Naive B cell (primary cell): Measurements from ENCODE around the gene AP4E1. TPM values are rescaled to one million over a fixed set of nuclear protein-coding genes. Genes with fewer than 3 reads are reported as not detected.
A peak's percentile ranks its signal among the peaks of the same experiment; 100 is the strongest.
"Not testable (repeated sequence)": the region's sequence is repeated elsewhere in the genome, so short reads cannot be mapped to it uniquely, and the experiment has no call there.

Experiments used
- ATAC-seq, 2 donors: fragments of 150-1000 bp; cut with Tn5 transposase; 2 replicates each; pipeline ENCODE4 v1.10.0; 2021; ENCODE audit warnings: low read depth in 2 of 2, mild to moderate bottlenecking in 2 of 2, moderate library complexity in 2 of 2
- DNase-seq: peaks from one replicate; pipeline ENCODE4 v3.0.0; 2022
- H3K27ac Mint-ChIP-seq, 6 donors: one replicate each; pipeline ENCODE4 v1.8.0; 2020 to 2022; ENCODE audit warnings: mild to moderate bottlenecking in 6 of 6, mixed read lengths in 6 of 6, moderate library complexity in 5 of 6, inconsistent platforms in 2 of 6
- H3K27me3 Mint-ChIP-seq, 3 donors: one replicate each; pipeline ENCODE4 v1.8.0; 2021 to 2022; ENCODE audit warnings: mixed read lengths in 3 of 3, mild to moderate bottlenecking in 1 of 3
- H3K36me3 Mint-ChIP-seq, 2 donors: one replicate each; pipeline ENCODE4 v1.8.0; 2020 to 2022; ENCODE audit warnings: mixed read lengths in 2 of 2, inconsistent platforms in 1 of 2, mild to moderate bottlenecking in 1 of 2
- H3K4me1 Mint-ChIP-seq, 3 donors: one replicate each; pipeline ENCODE4 v1.8.0; 2020 to 2022; ENCODE audit warnings: mixed read lengths in 3 of 3, inconsistent platforms in 1 of 3, mild to moderate bottlenecking in 1 of 3, moderate library complexity in 1 of 3
- H3K4me3 Mint-ChIP-seq, 8 donors: one replicate each; pipeline ENCODE4 v1.8.0; 2020 to 2022; ENCODE audit warnings: mild to moderate bottlenecking in 8 of 8, mixed read lengths in 8 of 8, moderate library complexity in 8 of 8, inconsistent platforms in 2 of 8
- H3K9me3 Mint-ChIP-seq, 7 donors: one replicate each; pipeline ENCODE4 v1.8.0; 2020 to 2022; ENCODE audit warnings: mixed read lengths in 7 of 7, mild to moderate bottlenecking in 5 of 7, inconsistent platforms in 2 of 7, moderate library complexity in 1 of 7
- polyA plus RNA-seq, 6 donors: library from polyadenylated mRNA; unstranded; fragments of 300-500 nt; fragmentation: Illumina TruSeq; gene quantifications; one replicate each; pipeline ENCODE4 v1.2.3, GENCODE V29; 2021; ENCODE audit warnings: low read depth in 6 of 6

AP4E1 gene
- polyA plus RNA-seq, 6 donors from 2014 or later: 2.6 to 10.8 (median 4.6) TPM

DNA sequence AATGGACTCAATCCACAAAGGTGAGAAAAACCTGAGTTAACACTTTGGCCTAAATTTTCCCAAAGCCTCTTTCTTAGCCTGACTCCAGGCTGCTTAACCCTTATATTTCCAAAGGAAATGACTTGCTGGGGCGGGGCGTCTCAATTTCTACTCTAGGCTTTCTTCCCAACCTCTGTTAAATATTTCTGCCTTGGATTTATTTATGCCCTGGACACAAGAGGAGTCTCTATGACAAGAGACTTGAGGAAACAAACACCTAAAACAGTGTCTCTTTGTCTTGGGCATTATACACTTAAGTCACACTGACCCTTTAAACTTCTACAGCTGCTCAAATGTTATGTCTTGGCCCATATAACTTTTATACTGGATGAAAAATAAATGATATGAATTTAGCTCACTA lies 28.3 kb upstream of the AP4E1 start:
- H3K27me3 Mint-ChIP-seq: no peaks in the 10 kb centered on the region
- H3K27ac Mint-ChIP-seq: no peak overlapping the region
- ATAC-seq (no peak), DNase-seq (no peak)
- no peak overlapping the region for H3K4me3 Mint-ChIP-seq
- H3K9me3 Mint-ChIP-seq: no peaks in the 10 kb centered on the region
- no peaks in the 10 kb centered on the region for H3K36me3 Mint-ChIP-seq
- H3K4me1 Mint-ChIP-seq: peaks cover 7 to 15% (median 10%) of the 10 kb centered on the region in 3 donors

DNA sequence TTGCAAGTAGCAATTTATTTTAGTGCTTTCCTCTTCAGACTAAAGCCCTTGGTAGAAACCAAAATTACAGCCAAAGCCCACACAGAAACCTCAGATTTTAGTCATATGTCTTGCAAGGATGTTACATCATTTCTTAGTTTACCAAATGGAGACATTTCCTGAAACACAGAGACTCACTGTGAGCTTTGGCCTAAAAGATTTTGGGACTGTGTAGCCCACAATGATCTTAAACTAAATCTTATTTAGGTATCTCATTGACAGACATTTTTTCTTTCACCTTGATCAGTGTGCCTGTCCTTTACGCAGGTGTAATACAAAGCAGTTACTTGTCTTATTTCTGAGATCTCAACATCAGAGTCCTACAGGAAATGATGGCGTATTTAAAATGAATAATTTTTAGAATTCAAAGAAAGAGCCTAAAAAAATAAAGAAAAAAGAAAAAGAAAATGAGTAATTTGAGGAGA lies 27.8 kb upstream of the AP4E1 start:
- ATAC-seq: no peak
- Mint-ChIP-seq H3K4me3 (no peak overlapping the region), H3K4me1 (peaks cover 8 to 15% (median 11%) of the 10 kb centered on the region in 3 donors), H3K36me3 (no peaks in the 10 kb centered on the region), H3K27ac (peak overlapping the region in 2 of 6 donors; percentile 24 to 80), H3K27me3 (no peaks in the 10 kb centered on the region), H3K9me3 (no peaks in the 10 kb centered on the region)
- no peak for DNase-seq

DNA sequence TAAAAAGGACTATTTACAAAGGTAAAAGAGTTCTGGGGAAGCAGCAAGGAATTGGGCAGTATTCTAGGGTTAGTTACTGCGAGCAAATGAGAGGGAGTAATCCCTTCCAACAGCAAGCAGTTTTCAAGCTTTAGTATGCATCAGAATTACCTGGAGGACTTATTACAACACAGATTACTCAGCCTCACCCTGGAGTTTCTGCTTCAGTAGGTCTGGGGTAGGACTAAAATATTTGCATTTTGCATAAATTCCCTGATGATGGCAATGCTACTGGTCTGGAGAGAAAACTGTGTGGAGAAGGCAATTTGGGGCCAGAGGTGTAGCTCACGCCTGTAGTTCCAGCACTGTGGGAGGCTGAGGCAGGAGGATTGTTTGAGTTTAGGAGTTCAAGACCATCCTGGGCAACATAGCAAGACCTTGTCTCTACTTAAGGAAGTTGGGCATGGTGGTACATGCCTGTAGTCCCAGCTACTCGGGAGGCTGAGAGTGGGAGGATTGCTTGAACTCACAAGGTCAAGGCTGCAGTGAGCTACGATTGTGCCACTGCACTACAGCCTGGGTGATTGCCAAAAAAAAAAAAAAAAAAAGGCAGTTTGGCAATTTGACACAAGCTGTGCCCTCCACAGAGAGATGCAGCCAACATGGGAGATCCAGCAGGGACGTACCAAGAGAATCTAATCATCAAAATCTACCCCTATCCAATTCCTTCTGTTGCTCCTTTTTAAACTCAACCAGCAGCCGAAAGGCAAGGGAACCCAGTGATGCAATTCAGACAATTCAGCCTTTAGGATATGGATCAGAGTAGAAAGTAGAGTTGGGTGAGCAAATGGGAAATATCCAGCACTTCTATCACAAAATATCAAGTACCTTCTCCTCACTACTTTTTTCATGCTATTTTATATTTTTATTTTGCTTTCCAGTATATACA lies 27.1 kb upstream of the AP4E1 start:
- no peak for ATAC-seq
- H3K27me3 Mint-ChIP-seq: no peaks in the 10 kb centered on the region
- peak overlapping the region in 3 of 6 donors; percentile 24 to 80 (median 49) for H3K27ac Mint-ChIP-seq
- H3K4me3 Mint-ChIP-seq: no peak overlapping the region
- DNase-seq: no peak
- no peaks in the 10 kb centered on the region for H3K36me3 Mint-ChIP-seq
- no peaks in the 10 kb centered on the region for H3K9me3 Mint-ChIP-seq
- H3K4me1 Mint-ChIP-seq: peaks cover 11 to 19% (median 16%) of the 10 kb centered on the region in 3 donors

DNA sequence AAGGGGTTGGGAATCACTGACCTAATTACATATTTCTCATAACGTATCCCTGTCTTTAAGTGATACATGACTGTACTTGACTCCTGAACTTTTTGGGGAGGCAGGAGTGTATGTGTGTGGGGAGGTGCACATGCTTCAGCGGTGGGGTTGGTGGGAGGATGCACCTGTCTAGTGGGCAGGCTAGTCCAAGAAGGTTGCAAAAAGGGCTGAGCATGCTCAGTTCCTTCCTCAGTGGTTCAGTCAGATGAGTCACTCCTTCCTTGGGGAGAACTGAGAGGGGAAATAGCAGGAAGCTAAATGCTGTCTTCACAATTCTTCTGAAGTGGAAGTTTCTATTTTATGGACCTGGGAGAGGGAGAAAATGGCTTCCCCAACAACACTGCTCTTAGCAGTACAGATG lies 24.6 kb upstream of the AP4E1 start:
- no peak for ATAC-seq
- Mint-ChIP-seq H3K9me3 (no peaks in the 10 kb centered on the region), H3K27me3 (no peaks in the 10 kb centered on the region), H3K4me1 (peaks cover 4 to 12% (median 7%) of the 10 kb centered on the region in 3 donors), H3K27ac (peak overlapping the region in 1 of 6 donors; percentile 70), H3K36me3 (peaks cover 0 to 3% of the 10 kb centered on the region in 2 donors), H3K4me3 (no peak overlapping the region)
- no peak for DNase-seq

DNA sequence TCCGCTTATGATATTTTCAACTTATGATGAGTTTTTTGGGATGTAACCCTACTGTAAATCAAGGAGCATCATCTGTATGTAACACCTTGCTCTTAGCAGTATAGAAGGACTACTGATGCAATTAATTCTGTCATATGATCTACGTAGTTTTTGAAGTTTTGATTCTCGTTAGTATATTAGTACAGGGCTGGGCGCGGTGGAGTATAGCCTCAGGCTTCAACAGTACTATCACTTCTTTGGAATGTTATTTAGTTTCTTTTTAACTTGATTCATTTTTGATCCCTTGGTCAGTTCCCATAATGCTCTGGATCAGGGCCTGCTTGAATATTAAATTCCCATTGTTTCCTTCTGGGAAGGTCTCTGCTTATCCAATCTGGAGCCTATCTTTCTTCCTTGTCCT lies 23.9 kb upstream of the AP4E1 start:
- H3K9me3 Mint-ChIP-seq: peaks cover 0 to 2% (median 0%) of the 10 kb centered on the region in 7 donors
- H3K4me3 Mint-ChIP-seq: no peak overlapping the region
- no peak for DNase-seq
- H3K27ac Mint-ChIP-seq: no peak overlapping the region
- H3K27me3 Mint-ChIP-seq: no peaks in the 10 kb centered on the region
- H3K4me1 Mint-ChIP-seq: peaks cover 4 to 12% (median 7%) of the 10 kb centered on the region in 3 donors
- no peak for ATAC-seq
- H3K36me3 Mint-ChIP-seq: peaks cover 0 to 7% of the 10 kb centered on the region in 2 donors

DNA sequence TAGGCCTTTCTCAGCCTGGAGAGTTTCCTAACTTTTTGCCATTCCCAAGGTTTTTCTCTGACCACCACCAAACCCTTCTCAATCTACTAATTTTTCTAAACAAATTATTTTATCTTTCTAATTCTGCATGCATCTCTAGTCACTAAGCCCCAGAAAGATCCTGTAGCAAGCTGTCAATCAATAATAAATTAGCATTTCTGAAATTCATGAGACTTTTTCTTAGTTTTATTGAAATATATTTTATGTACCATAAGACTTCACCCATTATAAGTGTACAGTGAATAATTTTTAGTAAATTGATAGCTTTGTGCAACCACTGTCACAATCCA lies 22.4 kb upstream of the AP4E1 start:
- H3K4me3 Mint-ChIP-seq: peak overlapping the region in 1 of 8 donors; percentile 65
- H3K27me3 Mint-ChIP-seq: no peaks in the 10 kb centered on the region
- H3K4me1 Mint-ChIP-seq: peaks cover 4 to 8% (median 7%) of the 10 kb centered on the region in 3 donors
- peaks cover 0 to 7% of the 10 kb centered on the region in 2 donors for H3K36me3 Mint-ChIP-seq
- H3K27ac Mint-ChIP-seq: peak overlapping the region in 1 of 6 donors; percentile 61
- no peak for ATAC-seq
- DNase-seq: no peak
- H3K9me3 Mint-ChIP-seq: peaks cover 0 to 10% (median 8%) of the 10 kb centered on the region in 7 donors

DNA sequence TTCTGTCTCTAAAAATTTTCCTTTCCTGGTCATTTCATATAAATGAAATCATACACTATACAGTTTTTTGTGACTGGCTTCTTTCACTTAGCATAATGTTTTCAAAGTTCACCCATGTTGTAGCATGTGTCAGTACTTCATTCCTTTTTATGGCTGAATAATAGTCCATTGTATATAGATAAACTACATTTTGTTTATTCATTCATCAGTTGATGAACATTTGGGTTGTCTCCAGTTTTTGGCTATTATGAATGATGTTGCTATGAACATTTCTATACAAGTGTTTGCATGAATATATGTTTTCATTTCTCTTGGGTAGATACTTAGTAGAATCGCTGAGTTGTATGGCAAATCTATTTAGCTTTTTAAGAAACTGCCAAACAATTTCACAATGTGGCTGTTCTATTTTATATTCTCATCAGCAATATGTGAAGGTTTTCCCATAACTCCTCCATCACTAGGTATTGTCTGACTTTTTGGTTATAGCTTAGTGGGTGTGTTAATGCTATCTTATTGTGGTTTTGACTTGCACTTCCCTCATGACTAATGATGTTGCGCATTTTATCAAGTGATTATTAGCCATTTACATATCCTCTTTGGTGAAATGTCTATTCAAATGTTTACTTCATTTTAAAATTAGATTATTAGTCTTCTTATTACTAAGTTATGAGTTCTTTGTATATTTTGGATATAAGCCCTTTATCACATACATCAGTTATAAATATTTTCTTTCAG lies 21.7 kb upstream of the AP4E1 start:
- no peaks in the 10 kb centered on the region for H3K27me3 Mint-ChIP-seq
- ATAC-seq: no peak
- H3K27ac Mint-ChIP-seq: no peak overlapping the region
- peaks cover 0 to 7% of the 10 kb centered on the region in 2 donors for H3K36me3 Mint-ChIP-seq
- peaks cover 4 to 7% (median 6%) of the 10 kb centered on the region in 3 donors for H3K4me1 Mint-ChIP-seq
- DNase-seq: no peak
- peaks cover 0 to 12% (median 10%) of the 10 kb centered on the region in 7 donors for H3K9me3 Mint-ChIP-seq
- no peak overlapping the region for H3K4me3 Mint-ChIP-seq

DNA sequence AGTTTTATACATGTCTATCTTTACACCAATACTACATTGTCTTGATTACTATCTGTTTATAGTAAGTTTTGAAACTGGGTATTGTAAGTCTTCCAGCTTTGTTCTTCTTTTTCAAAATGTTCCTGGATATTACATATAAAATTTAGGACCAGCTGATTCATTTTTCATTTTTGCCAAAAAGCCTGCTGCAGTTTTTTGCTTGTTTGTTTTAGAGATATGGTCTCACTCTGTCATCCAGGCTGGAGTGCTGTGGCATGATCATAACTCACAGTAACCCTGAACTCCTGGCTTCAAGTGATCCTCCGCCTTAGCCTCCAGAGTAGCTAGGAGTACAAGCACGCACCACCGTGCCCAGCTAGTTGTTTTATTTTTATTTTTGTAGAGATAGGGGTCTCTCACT lies 20.4 kb upstream of the AP4E1 start:
- H3K9me3 Mint-ChIP-seq: peaks cover under 1 to 17% (median 11%) of the 10 kb centered on the region in 7 donors
- no peaks in the 10 kb centered on the region for H3K27me3 Mint-ChIP-seq
- peaks cover 4 to 7% (median 6%) of the 10 kb centered on the region in 3 donors for H3K4me1 Mint-ChIP-seq
- H3K27ac Mint-ChIP-seq: no peak overlapping the region
- H3K36me3 Mint-ChIP-seq: peaks cover under 1 to 7% of the 10 kb centered on the region in 2 donors
- ATAC-seq (no peak), DNase-seq (no peak)
- no peak overlapping the region for H3K4me3 Mint-ChIP-seq

DNA sequence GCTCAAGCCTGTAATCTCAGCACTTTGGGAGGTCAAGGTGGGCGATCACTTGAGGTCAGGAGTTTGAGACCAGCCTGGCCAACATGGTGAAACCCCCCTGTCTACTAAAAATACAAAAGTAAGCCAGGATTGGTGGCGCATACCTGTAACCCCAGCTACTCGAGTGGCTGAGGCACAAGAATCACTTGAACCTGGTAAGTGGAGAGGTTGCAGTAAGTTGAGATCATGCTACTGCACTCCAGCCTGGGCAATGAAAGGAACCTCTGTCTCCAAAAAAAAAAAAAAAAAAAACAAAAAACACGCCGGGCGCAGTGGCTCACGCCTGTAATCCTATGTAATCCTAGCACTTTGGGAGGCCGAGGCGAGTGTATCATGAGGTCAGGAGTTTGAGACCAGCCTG lies 18.9 kb upstream of the AP4E1 start:
- H3K27ac Mint-ChIP-seq: peak overlapping the region in 2 of 6 donors; percentile 78 to 79
- peaks cover 4 to 7% (median 4%) of the 10 kb centered on the region in 3 donors for H3K4me1 Mint-ChIP-seq
- no peaks in the 10 kb centered on the region for H3K27me3 Mint-ChIP-seq
- DNase-seq (no peak), ATAC-seq (no peak)
- no peak overlapping the region for H3K4me3 Mint-ChIP-seq
- peaks cover 4 to 26% (median 17%) of the 10 kb centered on the region in 7 donors for H3K9me3 Mint-ChIP-seq
- H3K36me3 Mint-ChIP-seq: peaks cover 9 to 16% of the 10 kb centered on the region in 2 donors

DNA sequence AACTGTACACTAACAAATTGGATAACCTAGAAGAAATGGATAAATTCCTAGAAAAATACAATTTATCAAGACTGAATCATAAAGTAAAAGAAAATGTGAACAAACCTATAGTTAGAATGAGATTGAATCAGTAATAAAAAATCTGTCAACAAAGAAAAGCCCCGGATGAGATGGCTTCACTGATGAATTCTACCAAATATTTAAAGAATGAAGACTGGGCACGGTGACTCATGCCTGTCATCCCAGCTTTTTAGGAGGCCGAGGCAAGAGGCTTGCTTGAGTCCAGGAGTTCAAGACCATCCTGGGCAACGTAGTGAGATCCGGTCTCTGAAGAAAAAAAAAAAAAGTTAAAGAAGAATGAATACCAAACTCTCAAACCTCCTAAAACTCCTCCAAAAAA lies 17.7 kb upstream of the AP4E1 start:
- H3K27me3 Mint-ChIP-seq: no peaks in the 10 kb centered on the region
- peaks cover 2 to 5% (median 3%) of the 10 kb centered on the region in 3 donors for H3K4me1 Mint-ChIP-seq
- H3K4me3 Mint-ChIP-seq: no peak overlapping the region
- peaks cover 9 to 16% of the 10 kb centered on the region in 2 donors for H3K36me3 Mint-ChIP-seq
- H3K9me3 Mint-ChIP-seq: peaks cover 4 to 26% (median 17%) of the 10 kb centered on the region in 7 donors
- no peak for DNase-seq
- H3K27ac Mint-ChIP-seq: peak overlapping the region in 1 of 6 donors; percentile 12
- no peak for ATAC-seq

DNA sequence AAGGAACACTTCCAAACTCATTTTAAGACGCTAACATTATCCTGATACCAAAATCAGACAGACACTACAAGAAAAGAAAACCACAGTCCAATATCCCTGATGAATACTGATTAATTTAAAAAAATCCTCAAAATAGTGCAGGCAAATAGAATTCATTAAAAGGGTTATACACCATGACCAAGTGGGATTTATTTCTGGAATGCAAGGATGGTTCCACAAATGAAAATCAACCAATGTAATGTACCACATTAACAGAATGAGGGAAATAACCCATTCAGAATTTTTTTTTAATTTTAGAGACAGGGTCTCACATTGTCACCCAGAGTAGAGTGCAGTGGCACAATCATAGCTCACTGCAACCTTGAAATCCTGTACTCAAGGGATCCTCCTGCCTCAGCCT lies 17.3 kb upstream of the AP4E1 start:
- DNase-seq (no peak), ATAC-seq (no peak)
- Mint-ChIP-seq H3K27me3 (no peaks in the 10 kb centered on the region), H3K4me3 (no peak overlapping the region), H3K4me1 (peaks cover 0 to 2% (median under 1%) of the 10 kb centered on the region in 3 donors), H3K27ac (peak overlapping the region in 1 of 6 donors; percentile 12), H3K9me3 (peaks cover 4 to 26% (median 17%) of the 10 kb centered on the region in 7 donors), H3K36me3 (peaks cover 9 to 16% of the 10 kb centered on the region in 2 donors)

DNA sequence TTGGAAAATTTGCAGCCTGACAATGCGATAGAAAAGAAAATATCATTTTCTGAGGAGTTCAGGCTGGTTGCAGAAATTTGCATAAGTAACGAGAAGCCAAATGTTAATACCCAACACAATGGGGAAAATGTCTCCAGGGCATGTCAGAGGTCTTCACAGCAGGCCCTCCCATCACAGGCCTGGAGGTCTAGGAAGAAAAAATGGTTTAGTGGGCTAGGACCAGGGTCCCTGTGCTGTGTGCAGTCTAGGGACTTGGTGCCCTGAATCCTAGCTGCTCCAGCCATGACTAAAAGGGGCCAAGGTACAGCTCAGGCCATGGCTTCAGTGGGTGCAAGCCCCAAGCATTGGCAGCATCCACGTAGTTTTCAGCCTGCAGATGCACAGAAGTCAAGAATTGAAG lies 14.5 kb upstream of the AP4E1 start:
- Mint-ChIP-seq H3K4me3 (no peak overlapping the region), H3K4me1 (peaks cover 0 to 3% (median 0%) of the 10 kb centered on the region in 3 donors), H3K36me3 (peaks cover 9 to 12% of the 10 kb centered on the region in 2 donors), H3K9me3 (peaks cover 4 to 26% (median 17%) of the 10 kb centered on the region in 7 donors), H3K27me3 (no peaks in the 10 kb centered on the region), H3K27ac (no peak overlapping the region)
- ATAC-seq (no peak), DNase-seq (no peak)

DNA sequence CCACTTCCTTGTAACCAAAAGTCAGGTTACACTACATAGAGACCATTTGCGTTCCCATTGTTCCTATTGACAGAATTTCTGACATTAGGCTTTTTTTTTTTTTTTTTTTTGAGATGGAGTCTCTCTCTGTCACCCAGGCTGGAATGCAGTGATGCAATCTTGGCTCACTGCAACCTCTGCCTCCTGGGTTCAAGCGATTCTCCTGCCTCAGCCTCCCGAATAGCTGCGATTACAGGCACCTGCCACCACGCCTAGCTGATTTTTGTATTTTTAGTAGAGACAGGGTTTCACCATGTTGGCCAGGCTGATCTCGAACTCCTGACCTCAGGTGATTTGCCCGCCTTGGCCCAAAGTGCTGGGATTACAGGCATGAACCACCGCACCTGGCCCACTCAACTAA lies 7.1 kb upstream of the AP4E1 start:
- H3K9me3 Mint-ChIP-seq, H3K27me3 Mint-ChIP-seq, ATAC-seq, H3K4me3 Mint-ChIP-seq, H3K36me3 Mint-ChIP-seq, H3K4me1 Mint-ChIP-seq, DNase-seq: not testable (repeated sequence)
- peak overlapping the region in 2 of 6 donors; percentile 64 to 71 for H3K27ac Mint-ChIP-seq
